SJCRH30 (cell line): ENCODE measurements around the gene VNN1. TPM values are rescaled to one million over a fixed set of nuclear protein-coding genes. Genes with fewer than 3 reads are reported as not detected.
"Not testable (repeated sequence)": the region's sequence is repeated elsewhere in the genome, so short reads cannot be mapped to it uniquely, and the experiment has no call there.

Source experiments
- DNase-seq, 2 experiments: peaks; one replicate each; pipeline ENCODE4 v3.0.0-alpha.2; 2015 to 2020
- H3K27ac ChIP-seq: fragments of 250-450 bp; sonication (Bioruptor Pico); 2 replicates; pipeline ENCODE4 v1.5.1; 2020; ENCODE audit warnings: mild to moderate bottlenecking, moderate library complexity
- H3K27me3 ChIP-seq: fragments of 250-450 bp; sonication (Bioruptor Pico); 2 replicates; pipeline ENCODE4 v1.5.1; 2020; ENCODE audit warnings: mild to moderate bottlenecking, moderate library complexity
- H3K36me3 ChIP-seq: fragments of 250-450 bp; sonication (Bioruptor Pico); 2 replicates; pipeline ENCODE4 v1.5.1; 2020; ENCODE audit warnings: mild to moderate bottlenecking, moderate library complexity
- H3K4me1 ChIP-seq: fragments of 250-450 bp; sonication (Bioruptor Pico); 2 replicates; pipeline ENCODE4 v1.5.1; 2020; ENCODE audit warnings: mild to moderate bottlenecking, moderate library complexity
- H3K4me3 ChIP-seq: fragments of 250-450 bp; sonication (Bioruptor Pico); 2 replicates; pipeline ENCODE4 v1.5.1; 2020; ENCODE audit warnings: mild to moderate bottlenecking, moderate library complexity
- H3K9me3 ChIP-seq: fragments of 250-450 bp; sonication (Bioruptor Pico); replicated peaks from 2 replicates; pipeline ENCODE4 v1.5.1; 2020; ENCODE audit warnings: mild to moderate bottlenecking, moderate library complexity
- total RNA-seq: library from RNA; depleted of rRNA; stranded (reverse); fragments of >200 nt; shearing (Covaris generic); gene quantifications from 2 replicates; pipeline ENCODE4 v1.2.3, GENCODE V29; 2014

VNN1 gene
- total RNA-seq, 1 experiment from 2014 or later, result 0.10 TPM

- Histone ChIP-seq H3K4me3 (no peak overlapping the region), H3K27me3 (no peaks in the 10 kb centered on the region), H3K4me1 (0 out of 2 replicates have a peak, but pooled peaks cover 3% of the 10 kb centered on the region), H3K27ac (no peak overlapping the region), H3K36me3 (no peaks in the 10 kb centered on the region), H3K9me3 (no peaks in the 10 kb centered on the region)
- DNase-seq, result no peak
Measured at GRCh38 chr6:132671295-132671694, 42.6 kb downstream of the VNN1 start.

DNA sequence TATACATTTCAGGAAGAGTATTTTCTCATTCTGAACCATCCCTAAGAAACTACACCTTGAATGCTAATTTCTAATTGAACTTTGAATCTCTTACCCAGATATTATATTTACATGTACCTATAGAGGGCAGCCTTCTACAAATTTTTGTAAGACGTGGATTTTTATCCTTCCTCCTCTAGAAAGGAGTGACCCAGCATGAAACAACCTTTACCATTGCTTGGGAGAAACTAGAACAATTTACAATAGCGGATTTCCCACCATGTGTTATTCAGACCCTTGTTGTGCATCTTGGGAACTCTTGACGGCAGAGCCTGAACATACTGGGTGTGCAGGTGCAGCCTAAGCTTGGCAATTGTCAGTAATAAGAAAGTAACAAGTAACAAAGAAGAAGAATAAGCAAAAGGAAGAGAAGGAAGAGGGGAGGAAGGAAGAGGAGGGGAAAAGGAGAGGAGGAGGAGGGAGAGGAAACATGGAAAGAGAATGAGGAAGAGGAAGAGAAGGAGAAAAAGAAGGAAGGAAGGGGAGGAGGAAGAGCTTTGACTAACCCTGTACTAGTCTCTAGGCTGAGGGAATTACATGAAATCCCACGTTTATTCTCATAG lies 44.1 kb downstream of the VNN1 start:
- no peaks in the 10 kb centered on the region for H3K27me3 ChIP-seq
- H3K36me3 ChIP-seq, result no peaks in the 10 kb centered on the region
- 0 out of 2 replicates have a peak, but pooled peaks cover 3% of the 10 kb centered on the region for H3K4me1 ChIP-seq
- no peaks in the 10 kb centered on the region for H3K9me3 ChIP-seq
- no peak overlapping the region for H3K4me3 ChIP-seq
- no peak overlapping the region for H3K27ac ChIP-seq
- DNase-seq, result peak in 1 of 2 experiments; percentile 41

DNA sequence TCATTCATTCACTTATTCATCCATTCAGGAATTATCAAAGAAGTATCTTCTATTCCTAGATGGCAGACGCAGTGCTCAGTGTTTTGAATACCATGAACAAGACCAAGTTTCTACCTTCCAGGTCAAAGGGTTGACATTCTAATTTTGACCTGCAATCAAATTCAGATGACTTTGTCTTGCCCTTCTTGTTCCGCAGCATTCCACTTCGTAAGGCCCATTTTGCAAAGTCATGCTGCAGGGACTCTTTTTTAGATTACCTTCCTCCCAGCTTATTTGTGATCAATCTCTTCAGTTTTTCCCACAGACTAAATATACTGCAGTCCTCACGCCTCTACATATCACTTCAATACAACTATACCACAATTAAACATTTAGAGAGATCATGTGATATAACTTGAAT lies 47.7 kb downstream of the VNN1 start:
- H3K9me3 ChIP-seq, result peaks cover 3% of the 10 kb centered on the region; the same call in 1 of the 2 replicates
- H3K4me3 ChIP-seq, result no peak overlapping the region
- no peak overlapping the region for H3K27ac ChIP-seq
- H3K4me1 ChIP-seq, result no peaks in the 10 kb centered on the region
- no peaks in the 10 kb centered on the region for H3K27me3 ChIP-seq
- H3K36me3 ChIP-seq, result no peaks in the 10 kb centered on the region
- DNase-seq, result no peak

DNA sequence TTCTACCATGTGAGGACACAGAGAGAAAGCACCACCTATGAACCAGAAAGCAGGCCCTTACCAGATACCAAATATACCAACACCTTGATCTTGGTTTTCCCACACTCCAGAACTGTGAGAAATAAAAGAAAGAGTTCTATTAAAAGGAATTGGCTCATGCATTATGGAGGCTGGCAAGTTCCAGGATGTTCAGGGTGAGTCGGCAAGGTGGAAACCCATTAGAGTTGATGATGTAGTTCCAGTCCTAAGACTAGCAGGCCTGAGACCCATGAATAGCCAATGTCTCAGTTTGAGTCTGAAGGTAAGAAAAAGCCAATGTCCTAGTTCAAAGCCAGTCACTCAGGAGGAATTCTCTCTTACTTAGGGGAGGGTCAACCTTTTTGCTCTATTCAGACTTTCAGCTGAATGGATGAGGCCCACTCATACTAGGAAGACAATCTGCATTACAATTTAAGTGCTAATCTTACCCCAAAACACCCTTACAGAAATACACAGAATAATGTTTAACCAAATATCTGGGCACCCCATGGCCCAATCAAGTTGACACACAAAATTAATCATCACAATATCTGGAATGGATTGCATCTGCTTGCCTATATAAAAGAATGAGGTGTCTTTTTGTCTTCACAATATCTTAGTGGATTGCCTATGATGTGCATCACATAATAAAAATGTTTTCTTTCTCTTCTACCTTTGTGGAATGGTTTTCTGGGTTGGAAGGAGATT lies 49.4 kb downstream of the VNN1 start:
- Histone ChIP-seq H3K4me3 (no peak overlapping the region), H3K27ac (no peak overlapping the region), H3K27me3 (no peaks in the 10 kb centered on the region), H3K4me1 (no peaks in the 10 kb centered on the region), H3K9me3 (peaks cover 3% of the 10 kb centered on the region; the same call in 1 of the 2 replicates), H3K36me3 (no peaks in the 10 kb centered on the region)
- no peak for DNase-seq

GRCh38 chr6:132663661-132664060 lies 50.2 kb downstream of the VNN1 start:
- DNase-seq, result no peak
- Histone ChIP-seq H3K27me3 (no peaks in the 10 kb centered on the region), H3K9me3 (peaks cover 3% of the 10 kb centered on the region; the same call in 1 of the 2 replicates), H3K4me3 (no peak overlapping the region), H3K36me3 (no peaks in the 10 kb centered on the region), H3K4me1 (no peaks in the 10 kb centered on the region), H3K27ac (no peak overlapping the region)

DNA sequence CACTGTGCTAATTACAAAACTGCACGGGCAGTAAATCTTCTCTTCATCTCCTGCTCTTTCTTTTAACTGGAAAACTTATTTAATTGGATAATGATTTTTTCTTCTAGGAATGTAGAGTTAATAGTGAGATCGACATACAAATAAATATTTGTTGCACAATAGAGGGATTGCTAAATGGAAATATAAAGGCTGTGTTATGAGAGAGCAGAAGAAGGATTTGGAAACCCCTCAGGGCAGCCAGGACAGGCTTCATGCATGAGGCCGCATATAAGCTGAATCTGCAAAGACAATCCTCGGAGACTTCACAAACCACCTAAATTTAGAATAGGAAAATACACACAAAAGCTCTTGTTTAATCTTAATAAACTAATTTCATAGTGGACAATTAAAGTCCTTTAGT lies 51.9 kb downstream of the VNN1 start:
- no peaks in the 10 kb centered on the region for H3K36me3 ChIP-seq
- no peaks in the 10 kb centered on the region for H3K4me1 ChIP-seq
- H3K4me3 ChIP-seq, result no peak overlapping the region
- no peaks in the 10 kb centered on the region for H3K27me3 ChIP-seq
- peaks cover 3% of the 10 kb centered on the region; the same call in 1 of the 2 replicates for H3K9me3 ChIP-seq
- no peak for DNase-seq
- no peak overlapping the region for H3K27ac ChIP-seq

- Histone ChIP-seq H3K27me3 (no peaks in the 10 kb centered on the region; the same call in 1 of the 2 replicates), H3K27ac (no peak within 1 kb of the TSS), H3K4me3 (no peak within 1 kb of the TSS), H3K9me3 (no peaks in the 10 kb centered on the region; the same call in 1 of the 2 replicates), H3K36me3 (no peaks in the 10 kb centered on the region), H3K4me1 (no peaks in the 10 kb centered on the region)
- no peak for DNase-seq
Measured at GRCh38 chr6:132659082-132659481, 54.8 kb downstream of the VNN1 start, which contains the start of gene TAAR1. Gene TAAR1, minus strand, starts transcription at chr6:132659182. Its CDS starts 13,179 bp downstream, at chr6:132646003.

DNA sequence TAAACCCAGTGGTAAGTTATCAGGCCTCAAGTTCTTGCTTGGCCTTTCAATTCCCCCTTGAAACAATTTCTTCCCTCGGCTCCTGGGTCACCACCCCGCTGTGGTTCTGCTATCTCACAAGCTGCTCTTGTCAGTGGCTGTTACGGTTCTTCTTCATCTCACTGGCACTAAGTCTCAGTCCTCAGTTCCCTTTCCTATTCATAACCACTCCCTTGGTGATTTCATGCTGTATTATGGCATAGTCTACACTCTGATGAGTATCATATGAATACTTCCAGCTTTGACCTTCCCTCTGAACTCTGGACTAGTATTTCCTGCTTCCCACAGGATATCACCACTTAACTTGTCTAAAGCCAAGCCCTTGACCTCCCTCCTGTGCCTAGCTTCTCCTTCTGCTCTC lies 62.8 kb downstream of the VNN1 start:
- Histone ChIP-seq H3K4me1 (no peaks in the 10 kb centered on the region), H3K27me3 (no peaks in the 10 kb centered on the region; the same call in 1 of the 2 replicates), H3K4me3 (no peak overlapping the region), H3K36me3 (no peaks in the 10 kb centered on the region), H3K27ac (no peak overlapping the region), H3K9me3 (no peaks in the 10 kb centered on the region; the same call in 1 of the 2 replicates)
- no peak for DNase-seq

DNA sequence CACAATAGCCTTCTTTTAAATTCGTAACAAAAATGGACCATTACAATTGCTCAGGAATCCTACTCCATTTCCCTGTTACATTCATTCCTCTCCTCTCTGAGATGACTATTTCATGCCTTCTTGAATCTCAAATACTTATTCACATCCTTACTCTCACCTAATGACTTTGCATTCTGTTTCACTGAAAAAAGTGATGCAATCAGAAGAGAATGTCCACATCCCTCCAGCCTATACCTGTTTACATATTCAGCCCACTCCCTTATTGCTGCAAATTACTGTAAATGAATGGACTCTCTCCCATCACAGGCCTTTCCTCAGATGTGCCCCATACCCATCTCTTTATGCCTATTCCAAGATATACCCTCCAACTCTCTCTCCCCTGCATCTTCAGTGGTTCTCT lies 63.4 kb downstream of the VNN1 start:
- no peak for DNase-seq
- H3K4me3 ChIP-seq, result no peak overlapping the region

GRCh38 chr6:132648828-132649227 lies 65.0 kb downstream of the VNN1 start:
- no peaks in the 10 kb centered on the region for H3K36me3 ChIP-seq

More for the DNA sequence above, 63.4 kb downstream of the VNN1 start:
- no peaks in the 10 kb centered on the region; the same call in 1 of the 2 replicates for H3K27me3 ChIP-seq
- no peaks in the 10 kb centered on the region for H3K4me1 ChIP-seq
- no peaks in the 10 kb centered on the region; the same call in 1 of the 2 replicates for H3K9me3 ChIP-seq
- H3K36me3 ChIP-seq, result no peaks in the 10 kb centered on the region
- no peak overlapping the region for H3K27ac ChIP-seq

DNA sequence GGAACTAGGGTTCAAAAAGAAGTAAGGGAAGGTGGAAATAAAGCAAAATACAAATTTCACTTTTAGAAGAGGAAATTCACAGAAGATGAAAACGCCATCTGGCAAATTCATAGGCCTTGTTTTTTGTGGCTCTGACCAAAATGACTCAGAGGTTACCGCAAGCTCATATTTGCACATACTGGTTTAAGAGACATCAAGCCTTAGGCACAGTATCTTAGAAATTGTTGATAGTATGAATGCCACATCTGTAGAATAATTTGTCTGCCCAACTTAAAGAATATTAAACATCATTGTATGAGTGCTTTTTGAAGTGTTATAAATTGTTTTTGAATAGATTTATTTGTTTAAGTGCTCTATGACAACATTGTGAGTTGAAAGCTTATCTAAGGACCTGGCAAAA lies 65.5 kb downstream of the VNN1 start:
- H3K27ac ChIP-seq, result no peak overlapping the region
- H3K27me3 ChIP-seq, result no peaks in the 10 kb centered on the region
- no peak for DNase-seq
- no peak overlapping the region for H3K4me3 ChIP-seq
- H3K36me3 ChIP-seq, result no peaks in the 10 kb centered on the region
- no peaks in the 10 kb centered on the region; the same call in 1 of the 2 replicates for H3K9me3 ChIP-seq
- H3K4me1 ChIP-seq, result no peaks in the 10 kb centered on the region

More at GRCh38 chr6:132648828-132649227, 65.0 kb downstream of the VNN1 start:
- Histone ChIP-seq H3K4me3 (no peak overlapping the region), H3K27ac (no peak overlapping the region), H3K9me3 (no peaks in the 10 kb centered on the region; the same call in 1 of the 2 replicates), H3K4me1 (no peaks in the 10 kb centered on the region), H3K27me3 (no peaks in the 10 kb centered on the region)
- DNase-seq, result no peak

DNA sequence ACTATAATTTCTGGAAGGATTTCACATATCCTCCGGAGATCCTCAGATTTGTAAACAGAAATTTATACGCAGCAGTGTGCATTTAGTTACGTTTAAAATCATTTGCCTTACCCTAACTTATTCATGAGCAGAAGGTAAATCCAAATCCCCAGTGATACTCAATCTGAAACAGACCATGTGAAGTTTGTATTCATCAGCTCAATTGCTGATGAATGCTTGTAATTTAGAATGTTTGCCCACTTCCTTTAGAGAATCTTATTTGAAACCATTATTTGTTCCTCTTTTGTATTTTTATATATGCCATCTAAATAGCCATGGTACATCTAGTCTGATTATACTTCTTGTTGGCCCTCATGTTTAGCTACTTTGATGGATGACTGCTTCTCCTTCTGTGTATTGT lies 70.3 kb downstream of the VNN1 start:
- Histone ChIP-seq H3K27me3 (no peaks in the 10 kb centered on the region), H3K27ac (no peak overlapping the region), H3K36me3 (no peaks in the 10 kb centered on the region), H3K4me1 (no peaks in the 10 kb centered on the region), H3K9me3 (no peaks in the 10 kb centered on the region), H3K4me3 (no peak overlapping the region)
- no peak for DNase-seq

DNA sequence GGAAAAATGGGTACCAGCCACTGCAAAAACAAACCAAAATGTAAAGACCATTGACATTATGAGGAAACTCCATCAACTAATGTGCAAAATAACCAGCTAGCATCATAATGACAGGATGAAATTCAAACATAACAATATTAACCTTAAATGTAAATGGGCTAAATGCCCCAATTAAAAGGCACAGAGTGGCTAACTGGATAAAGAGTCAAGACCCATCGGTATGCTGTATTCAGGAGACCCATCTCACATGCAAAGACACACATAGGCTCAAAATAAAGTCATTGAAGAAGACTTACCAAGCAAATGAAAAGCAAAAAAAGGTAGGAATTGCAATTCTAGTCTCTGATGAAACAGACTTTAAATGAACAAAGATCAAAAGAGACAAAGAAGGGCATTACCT lies 76.7 kb downstream of the VNN1 start:
- not testable (repeated sequence) for H3K27ac ChIP-seq, DNase-seq, H3K4me1 ChIP-seq, H3K4me3 ChIP-seq, H3K9me3 ChIP-seq, H3K36me3 ChIP-seq, H3K27me3 ChIP-seq

DNA sequence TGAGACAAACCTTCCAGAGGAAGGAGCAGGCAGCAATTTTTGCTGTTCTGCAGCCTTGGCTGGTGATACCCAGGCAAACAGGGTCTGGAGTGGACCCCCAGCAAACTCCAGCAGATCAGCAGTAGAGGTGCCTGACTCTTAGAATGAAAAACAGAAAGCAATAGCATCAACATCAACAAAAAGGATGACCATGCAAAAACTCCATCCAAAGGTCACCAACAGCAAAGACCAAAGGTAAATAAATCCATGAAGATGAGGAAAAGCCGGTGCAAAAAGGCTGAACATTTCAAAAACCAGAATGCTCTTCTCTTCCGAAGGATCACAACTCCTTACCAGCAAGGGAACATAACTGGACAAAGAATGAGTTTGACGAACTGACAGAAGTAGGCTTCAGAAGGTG lies 77.9 kb downstream of the VNN1 start:
- not testable (repeated sequence) for H3K9me3 ChIP-seq, H3K4me3 ChIP-seq, H3K36me3 ChIP-seq, H3K4me1 ChIP-seq, H3K27me3 ChIP-seq, H3K27ac ChIP-seq, DNase-seq

DNA sequence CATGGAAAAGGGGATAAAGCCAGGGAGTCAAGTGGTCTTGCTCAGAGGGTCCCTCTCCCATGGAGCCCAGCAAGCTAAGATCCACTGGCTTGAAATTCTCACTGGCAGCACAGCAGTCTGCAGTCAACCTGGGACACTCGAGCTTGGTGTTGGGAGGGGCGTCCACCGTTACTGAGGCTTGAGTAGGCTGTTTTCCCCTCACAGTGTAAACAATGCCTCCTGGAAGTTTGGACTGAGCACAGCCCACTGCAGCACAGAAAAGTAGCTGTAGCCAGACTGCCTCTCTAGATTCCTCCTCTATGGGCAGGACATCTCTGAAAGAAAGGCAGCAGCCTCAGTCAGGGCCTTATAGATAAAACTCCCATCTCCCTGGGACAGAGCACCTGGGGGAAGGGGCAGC lies 78.6 kb downstream of the VNN1 start:
- not testable (repeated sequence) for DNase-seq

More for the DNA sequence above, 78.6 kb downstream of the VNN1 start:
- not testable (repeated sequence) for H3K4me3 ChIP-seq, H3K9me3 ChIP-seq, H3K27me3 ChIP-seq, H3K27ac ChIP-seq, H3K36me3 ChIP-seq, H3K4me1 ChIP-seq
